ENCODE results near the gene FAM120AOS.

The FAM120AOS gene

DNA sequence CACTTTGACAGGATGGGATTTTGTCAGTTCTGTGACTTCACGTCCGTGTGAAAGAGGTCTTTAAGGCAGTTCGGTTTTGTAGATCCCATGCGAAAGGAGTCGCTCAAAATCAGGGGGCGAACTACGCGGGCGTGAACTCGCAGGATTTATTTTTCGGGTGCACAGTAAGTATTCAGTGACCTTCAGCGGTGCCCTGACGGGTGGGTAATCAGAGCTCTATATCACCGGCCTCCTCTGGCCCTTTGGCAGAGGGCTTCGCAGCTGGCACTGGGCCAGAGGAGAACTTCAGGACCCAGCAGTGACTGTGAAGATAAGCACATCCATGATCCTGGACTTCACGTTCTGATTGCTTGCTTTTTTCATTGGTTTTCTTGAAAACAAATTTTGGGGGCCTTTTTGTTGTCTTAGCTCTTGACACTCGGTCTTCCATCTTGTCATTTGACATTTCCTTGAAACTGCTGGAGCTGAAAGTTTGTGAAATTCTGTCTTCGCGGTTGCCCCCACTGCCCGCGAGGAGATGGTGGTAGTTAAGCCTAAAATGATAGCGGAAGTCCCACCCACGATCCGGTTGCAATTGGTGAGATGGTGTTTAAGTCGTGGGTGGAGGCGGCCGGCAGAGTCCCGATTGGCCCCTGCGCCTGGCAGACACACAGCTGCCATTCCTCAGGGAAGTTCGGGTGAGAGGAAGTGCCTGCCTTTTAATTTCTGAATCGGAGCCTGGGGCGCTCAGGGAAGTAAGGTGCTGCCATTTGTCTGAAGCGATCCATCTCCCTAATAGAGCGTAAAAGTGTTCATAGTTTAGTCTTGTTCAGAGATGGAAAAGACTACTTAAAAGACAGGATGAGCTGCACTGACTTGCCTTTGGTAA, at the start of gene FAM120AOS:
Gene FAM120AOS (minus strand): TSS at position 535 of the 868 bp plus-strand sequence. CDS start 872 bp downstream, outside the sequence.
- peak; percentile 80 to 83 for DNase-seq (ENCODE audit: low read depth in 2 of 2)

DNA sequence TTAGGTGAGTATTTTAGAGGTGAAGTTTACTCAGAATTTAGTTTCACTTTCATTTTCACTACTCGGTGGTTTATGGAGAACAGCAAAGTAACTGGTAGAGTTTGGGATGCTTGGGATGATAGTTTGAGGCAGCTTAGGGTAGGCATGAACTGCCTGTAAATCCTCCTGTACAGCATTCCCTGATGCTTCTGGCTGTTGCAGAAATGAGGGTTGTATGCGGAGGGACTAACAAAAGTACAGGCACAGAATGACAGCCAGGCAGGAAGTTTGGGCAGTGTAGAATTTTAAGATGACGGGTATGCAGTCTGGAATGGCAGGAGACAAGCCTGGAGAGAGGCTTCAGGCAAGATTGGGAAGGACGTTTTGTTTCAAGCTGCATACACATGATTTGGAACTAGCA, 48.0 kb upstream of the FAM120AOS start:
- DNase-seq (ENCODE audit: low read depth in 2 of 2), result no peak

DNA sequence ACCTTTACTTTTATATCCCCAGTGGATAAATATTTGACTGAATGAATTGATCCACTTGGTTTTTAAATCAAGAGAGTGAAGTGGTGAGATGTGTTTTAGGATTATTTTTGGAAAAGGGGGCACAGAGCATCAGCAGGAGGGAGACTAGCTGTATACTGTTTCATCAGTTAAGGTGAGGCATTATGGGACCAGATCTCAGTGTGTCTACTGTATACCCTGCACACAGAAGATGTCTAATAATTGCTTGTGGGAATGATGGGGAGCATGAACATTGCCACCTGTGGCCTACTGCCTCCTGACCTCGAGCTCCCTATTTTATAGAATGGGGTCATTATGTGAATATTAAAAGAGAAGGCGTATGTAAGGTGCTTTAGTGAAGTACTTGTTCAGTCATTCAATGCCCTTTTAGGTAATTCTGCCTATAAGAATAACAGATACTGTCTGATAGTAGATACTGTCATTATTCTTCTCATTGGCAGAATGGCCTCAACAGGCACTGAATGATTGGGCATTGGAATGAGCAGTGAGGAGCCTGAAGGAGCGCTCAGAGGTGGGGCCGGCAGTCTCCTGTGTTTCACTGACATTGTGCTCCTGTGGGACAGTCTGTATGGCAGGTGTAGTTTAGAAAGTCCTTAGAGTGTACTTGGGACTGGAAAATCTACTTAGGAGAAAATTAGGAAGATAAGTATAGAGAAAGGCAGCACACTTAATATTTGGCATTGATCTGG, 47.4 kb upstream of the FAM120AOS start:
- no peak for DNase-seq (ENCODE audit: low read depth in 2 of 2)

DNA sequence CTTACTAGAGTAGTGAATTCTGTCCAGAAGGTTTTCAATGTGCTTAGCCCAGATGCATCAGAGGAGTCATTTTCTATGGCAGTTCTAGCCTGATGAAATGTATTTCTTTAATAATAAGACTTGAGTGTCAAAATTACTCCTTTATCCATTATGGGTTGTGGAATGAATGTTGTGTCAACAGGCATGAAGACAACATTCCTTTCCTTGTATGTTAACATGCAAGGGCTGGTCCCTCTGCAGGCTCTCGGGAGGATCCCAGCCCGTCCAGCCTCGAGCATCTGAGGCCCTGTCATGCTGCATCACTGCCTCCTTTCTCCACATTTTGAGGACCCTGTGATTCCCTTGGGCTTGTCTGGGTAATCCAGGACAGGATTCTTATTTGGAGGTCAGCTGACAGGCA, 42.9 kb upstream of the FAM120AOS start:
- DNase-seq (ENCODE audit: low read depth in 2 of 2), result no peak

DNA sequence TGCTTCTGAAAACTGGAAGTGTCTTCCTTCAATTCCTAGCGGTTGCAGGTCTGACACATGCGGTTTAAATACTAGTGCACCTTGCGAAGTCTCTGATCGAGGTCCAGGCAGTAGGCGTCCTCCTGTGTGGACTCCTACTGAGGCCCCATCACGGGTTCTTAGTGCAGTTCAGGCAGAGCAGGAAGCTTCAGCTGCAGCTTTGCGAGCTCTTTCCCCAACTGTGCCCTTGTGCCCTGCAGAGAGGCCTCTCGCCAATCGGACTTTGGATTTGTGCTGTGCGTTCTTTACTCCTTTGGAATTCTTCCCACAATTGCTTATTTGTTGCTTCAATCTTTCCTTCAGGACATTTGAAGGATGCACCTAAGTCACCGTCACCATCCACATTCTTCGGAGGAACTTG, 40.6 kb upstream of the FAM120AOS start:
- DNase-seq (ENCODE audit: low read depth in 2 of 2), result no peak

DNA sequence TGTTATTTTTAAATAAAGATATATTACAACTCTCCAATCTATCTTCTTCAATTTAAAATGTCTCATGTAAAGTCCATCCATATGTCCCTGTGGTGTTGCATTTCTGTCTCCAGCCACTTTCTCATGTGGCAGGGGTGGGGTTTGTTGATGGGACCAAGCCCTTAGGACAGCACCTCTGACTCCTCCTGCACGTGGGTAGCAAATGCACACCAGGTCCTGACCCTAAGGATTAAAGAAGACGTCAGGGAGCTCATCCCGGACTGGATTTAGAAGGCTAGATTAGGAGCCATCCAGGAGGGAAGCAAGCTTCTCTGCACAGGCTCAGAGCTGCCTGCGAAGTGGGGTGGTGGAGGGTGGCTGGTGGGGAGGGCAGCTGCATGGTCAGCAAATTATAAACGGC, 38.9 kb upstream of the FAM120AOS start:
- no peak for DNase-seq (ENCODE audit: low read depth in 2 of 2)

DNA sequence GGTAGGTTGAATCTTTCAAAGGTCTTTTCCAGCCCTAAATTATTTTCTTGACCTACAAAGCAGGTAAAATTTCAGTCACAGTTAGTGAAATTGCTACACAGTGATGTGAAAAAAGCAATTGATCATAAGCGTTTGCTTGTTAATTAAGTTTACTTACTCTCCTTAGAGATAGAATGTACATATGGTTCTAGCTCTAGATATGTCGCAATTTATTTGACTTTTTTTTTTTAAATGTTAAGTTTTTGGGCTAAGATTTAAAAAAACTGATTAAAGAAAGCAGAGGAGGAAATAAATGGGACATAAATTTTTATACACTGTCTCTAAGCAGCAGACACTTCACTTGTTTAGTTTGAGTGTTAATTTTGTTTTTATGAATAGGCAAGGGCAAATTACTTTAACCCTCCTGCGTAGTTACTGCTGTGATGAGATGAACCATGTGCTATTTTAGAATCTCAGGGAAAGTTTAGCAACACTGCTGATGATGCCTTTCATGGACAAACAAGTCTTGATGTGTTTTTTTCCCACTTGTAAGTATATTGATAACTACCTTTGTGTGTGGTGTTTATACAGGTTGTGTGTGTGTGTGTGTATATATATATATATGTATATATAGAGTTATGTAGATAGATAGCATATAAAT, 38.3 kb upstream of the FAM120AOS start:
- no peak for DNase-seq (ENCODE audit: low read depth in 2 of 2)

DNA sequence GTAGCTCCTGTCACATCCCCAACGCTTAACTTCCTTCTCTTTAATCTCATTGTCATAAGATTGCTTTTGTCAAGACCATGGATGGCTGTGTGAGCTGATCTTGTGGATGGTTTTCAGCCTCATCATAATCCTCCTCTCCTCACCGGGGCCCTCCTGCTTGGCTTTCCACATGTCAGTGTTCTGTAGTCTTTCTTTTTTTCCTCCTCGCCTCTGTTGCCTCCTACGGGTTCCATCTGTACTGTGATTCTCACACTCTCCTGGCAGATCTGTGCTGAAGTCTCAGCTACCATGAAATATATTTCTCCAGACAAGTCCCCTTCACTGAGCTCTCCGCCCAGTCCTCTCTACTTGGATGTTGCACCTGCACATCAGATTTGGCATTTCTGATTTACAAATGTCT, 34.9 kb upstream of the FAM120AOS start:
- DNase-seq (ENCODE audit: low read depth in 2 of 2), result no peak

DNA sequence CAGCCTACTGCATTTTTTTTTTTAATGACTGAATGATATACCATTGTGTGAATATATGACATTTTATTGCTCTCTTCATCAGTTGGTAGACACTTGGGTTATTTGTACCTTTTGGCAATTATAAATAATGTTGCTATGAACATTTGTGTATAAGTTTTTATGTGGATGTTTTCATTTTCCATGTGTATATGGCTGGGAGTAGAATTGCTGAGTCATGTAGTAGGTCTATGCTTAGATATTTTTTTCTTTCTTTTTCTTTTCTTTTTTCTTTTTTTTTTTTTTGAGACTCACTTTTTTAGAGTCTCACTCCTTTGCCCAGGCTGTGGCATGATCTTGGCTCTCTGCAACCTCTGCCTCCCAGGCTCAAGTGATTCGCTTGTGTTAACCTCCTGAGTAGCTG, 32.9 kb upstream of the FAM120AOS start:
- no peak for DNase-seq (ENCODE audit: low read depth in 2 of 2)

DNA sequence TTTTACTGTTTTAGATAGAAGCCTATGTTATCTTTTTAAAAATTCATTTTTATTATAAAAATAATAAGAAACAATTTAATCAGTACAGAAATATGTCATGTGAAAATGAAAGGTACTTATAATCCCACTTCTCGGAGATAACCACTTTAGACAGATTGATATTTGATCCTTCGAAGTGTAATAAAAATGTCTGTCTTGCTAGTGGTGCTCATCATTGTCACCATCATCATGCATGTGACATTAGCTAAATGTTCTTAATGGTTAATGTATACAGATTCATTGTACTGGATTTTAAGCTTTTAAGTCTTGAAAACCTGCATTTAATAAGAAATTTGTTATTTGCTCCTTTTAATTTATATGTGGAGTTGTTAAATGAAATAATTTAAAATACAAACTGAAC, 30.1 kb upstream of the FAM120AOS start:
- no peak for DNase-seq (ENCODE audit: low read depth in 2 of 2)

DNA sequence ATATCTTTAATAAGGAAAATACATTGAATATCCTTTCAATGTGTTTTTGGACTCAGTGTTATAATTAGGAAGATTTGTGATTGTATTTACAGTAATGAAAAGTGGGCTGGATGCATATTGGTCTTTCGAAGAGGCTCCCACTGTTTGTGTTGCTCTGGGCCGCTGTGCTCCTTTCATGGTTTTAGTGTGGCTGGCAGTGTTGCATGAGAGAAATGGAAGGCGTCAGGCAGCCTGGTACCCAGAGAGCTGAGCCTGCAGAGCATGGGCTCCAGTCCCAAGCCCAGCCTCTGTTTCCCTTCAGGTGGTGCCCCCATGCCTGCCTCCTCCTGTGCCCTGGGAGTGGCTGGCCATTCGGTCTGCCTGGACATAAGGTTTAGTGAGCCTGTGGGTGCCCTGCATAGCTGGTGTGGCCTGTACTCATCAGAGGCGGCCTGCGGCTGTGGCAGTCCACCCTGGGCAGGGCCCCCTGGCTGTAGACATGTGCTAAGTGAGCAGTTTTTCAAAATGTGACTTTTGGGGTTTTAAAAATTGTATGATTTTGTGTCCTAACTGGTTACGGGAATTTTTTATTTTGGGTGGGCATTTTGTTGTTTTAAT, 27.4 kb upstream of the FAM120AOS start:
- no peak for DNase-seq (ENCODE audit: low read depth in 2 of 2)

DNA sequence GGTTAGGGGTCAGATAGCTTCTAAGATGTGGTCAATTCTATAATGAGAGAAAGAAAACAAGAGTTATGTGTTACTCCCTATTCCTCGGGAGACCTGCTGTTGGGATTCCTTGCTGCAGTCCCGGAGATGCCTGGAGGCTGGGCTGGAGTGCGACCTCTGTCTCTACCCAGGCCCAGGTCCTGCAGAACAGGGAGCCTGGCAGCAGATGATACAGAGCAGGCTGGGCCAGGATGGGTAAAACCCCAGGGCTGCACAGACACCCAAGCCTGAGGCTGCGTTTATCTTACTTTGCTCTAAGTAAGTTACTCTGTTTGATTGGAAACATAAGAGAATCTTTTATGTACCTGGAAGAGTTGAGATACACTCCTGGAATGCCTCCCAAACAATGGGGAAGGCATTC, 26.9 kb upstream of the FAM120AOS start:
- DNase-seq (ENCODE audit: low read depth in 2 of 2), result no peak

DNA sequence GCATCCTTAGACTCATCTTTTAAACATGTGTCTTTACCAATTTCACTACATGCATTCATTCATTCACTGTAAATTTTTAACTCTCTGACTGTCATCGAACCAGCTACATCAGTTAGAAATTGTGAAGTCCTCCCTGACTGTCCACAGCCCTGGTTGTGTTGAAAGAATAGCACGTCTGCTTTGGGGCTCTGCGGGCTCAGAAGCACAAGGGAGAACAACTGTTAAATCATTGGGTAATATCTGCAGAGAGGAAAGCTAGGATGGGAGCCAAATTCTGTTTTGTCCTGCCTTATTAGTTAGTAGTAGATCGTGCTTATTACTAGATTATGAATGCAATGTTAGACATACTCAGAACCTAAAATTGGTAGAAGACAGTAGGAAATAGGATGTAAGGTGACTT, 26.3 kb upstream of the FAM120AOS start:
- DNase-seq (ENCODE audit: low read depth in 2 of 2), result no peak

DNA sequence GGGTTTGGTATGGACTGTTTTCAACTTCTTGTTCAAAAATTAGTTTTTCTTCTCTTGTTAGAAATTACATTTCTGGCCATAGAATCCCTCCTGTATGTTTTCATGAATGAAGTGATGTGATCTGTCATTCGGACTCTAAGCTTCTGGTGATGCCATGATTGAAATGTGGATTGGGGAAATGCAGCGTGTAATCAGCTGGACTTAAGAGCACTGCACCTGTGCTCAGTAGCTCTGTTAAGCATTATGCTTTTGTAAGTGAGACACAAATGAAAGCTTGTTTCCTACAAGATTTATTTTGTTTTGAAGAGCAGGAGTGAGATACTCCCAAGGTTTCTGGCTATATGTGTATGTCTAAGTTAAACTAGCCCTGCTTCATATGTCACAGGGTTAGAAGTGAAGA, 24.0 kb upstream of the FAM120AOS start:
- DNase-seq (ENCODE audit: low read depth in 2 of 2), result no peak

DNA sequence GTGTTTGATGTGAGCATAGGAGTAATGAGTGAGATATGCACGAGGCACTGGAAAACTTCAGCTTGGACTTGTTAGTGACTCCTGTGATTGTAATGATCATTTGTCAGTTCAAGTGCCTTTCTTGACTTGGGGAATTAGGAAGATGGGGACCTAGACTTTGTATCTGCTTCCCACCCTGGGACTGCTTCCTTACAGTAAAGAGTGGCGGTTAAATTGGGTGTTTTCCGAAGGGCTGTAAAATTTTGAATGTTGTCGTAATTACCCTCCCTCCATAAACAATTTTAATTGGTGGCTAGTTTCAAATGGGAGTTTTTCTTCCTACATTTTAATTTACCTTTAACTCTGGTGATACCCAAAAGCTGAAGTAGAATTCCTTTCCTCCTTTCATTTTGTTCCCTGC, 23.5 kb upstream of the FAM120AOS start:
- no peak for DNase-seq (ENCODE audit: low read depth in 2 of 2)

DNA sequence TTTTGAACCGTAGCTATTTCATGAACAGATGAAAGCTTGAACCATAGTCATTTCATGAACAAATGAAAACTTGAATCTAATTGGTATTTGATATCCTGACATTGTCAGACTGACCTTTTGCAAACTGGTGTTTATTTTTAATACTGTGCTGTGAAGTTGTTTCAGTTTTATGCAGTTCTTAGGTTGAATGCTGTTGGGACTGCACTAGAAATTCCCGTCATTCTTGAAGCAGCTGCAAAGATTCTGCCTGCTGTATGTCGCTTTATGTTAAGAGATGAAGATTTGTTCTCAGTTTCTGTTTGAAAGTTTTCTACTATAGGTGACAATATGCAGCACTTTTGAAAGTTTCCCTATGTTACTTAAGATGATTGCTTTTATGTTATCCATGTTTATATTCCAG, 22.5 kb upstream of the FAM120AOS start:
- DNase-seq (ENCODE audit: low read depth in 2 of 2), result no peak

DNA sequence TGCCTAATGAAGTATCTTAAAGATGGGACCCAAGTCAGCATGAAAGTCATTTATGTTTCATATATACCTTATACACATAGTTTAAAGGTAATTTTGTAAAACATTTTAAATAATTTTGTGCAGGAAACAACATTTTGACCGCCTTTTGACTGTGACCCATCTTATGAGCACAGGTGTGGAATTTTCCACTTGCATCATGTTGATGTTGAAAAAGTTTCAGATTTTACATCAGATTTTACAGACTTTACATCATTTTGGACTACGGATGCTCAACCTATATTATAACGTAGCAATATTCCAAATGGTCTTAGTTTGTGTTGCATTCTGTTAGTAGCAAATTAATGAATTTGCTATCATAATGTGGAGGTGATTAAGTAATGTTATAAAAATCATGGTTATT, 21.7 kb upstream of the FAM120AOS start:
- DNase-seq (ENCODE audit: low read depth in 2 of 2), result no peak

DNA sequence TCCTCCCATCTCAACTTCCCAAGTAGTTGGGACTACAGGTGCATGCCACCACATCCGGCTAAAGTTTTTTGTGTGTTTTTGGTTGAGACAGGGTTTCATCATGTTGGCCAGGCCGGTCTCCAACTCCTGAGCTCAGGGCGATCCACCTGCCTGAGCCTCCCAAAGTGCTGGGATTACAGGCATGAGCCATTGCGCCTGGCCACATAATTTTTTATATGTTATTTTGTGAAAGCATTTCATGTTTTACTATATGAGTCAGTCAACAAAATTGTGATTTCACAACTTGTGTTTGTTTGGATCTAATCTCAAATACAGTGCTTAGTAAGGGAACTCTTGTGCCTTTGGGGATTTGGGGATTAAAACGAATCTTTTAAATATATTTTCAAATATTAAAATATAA, 20.0 kb upstream of the FAM120AOS start:
- DNase-seq (ENCODE audit: low read depth in 2 of 2), result no peak

DNA sequence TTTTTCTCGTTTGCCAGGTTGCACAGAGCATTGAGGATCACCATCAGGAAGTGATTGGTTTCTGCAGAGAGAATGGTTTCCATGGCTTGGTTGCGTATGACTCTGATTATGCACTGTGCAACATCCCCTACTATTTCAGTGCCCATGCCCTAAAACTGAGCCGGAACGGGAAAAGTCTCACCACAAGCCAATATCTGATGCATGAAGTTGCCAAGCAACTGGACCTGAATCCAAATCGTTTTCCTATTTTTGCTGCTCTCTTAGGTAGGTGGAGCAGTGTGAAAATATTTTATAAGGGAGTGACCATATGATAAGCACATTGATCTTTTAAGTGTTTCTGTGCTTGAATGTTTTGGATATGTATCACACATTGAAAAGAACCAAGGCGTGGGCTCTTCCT, 17.7 kb upstream of the FAM120AOS start:
- DNase-seq (ENCODE audit: low read depth in 2 of 2), result no peak

DNA sequence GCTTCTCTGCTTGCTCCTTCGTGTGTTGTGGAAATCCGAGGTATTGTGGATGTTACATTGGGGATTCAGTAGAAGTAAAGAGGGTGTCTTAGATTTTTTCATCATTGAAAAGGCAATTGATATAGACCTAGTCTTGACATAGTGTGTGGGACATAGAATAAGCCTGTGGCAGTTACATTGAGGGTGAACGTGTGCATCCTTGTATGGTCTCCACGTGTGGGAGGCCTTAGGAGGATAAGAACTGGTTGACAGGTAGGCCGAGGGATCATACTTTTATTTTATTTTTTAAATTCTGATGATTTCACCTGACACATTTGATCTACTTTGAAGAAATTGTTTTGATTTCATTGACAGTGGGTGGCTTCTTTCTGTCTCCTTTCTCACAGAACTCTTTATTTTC, 17.0 kb upstream of the FAM120AOS start:
- DNase-seq (ENCODE audit: low read depth in 2 of 2), result no peak

DNA sequence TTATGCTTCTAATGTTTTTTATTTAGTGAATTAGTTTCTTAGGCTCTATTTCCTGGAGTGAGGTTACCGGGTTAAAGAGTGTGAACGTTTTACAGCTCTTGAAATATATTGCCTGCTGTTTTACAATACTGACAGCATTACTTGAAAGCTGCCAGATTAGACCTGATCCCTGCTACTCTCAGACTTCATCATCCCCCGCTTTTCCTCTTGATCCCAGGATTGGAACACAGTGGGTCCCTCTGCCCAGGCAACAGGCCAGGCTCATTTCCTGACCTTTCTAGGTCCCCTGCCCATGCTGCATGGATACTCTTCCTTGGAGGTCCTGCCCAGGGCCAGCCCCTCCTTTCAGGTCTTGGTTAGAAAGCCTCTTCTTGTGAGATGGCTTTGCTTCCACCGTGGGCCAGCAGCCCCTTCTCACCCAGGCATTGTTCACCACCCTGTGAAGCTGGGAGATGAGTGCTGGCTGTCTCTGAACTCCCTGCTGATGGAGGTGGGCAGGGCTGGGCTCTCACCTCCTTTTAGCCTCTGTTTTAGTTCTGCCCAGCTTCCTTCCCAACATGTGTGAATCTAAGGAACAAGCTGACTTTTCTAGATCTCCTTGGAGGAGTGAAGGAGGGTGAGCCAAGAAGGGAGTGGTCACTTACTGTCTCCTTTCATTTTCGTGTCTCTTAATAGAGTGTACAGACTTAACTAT, 15.5 kb upstream of the FAM120AOS start:
- DNase-seq (ENCODE audit: low read depth in 2 of 2), result no peak

DNA sequence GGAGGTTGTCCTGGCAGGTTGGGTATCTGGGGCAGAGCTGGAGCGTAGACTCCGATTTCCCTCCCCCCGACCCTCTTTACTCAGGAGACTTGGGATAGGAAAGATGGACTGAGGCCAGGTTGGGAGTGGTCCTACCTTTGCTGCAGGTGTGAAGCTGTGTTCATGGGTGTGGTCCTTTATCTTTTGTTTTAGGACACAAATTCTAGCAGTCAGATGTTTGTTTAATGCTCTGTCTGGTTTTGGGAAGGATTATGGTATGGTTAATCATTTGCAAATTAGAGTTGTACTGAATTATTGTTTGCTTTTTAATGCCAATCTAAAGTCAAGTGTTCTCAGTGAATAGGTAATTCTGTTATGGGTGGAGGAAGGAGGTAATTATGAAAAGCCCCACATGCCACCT, 14.1 kb upstream of the FAM120AOS start:
- DNase-seq (ENCODE audit: low read depth in 2 of 2), result no peak

Data from stimulated activated CD8-positive, alpha-beta memory T cell treated with anti-CD3 and anti-CD28 coated beads, Interleukin-15, amount 100 ng/mL, for 48 hours (primary cell).